PC-3 (cell line): Measurements from ENCODE around the gene JOSD1. TPM values are rescaled to one million over a fixed set of nuclear protein-coding genes. Genes with fewer than 3 reads are reported as not detected.

Source experiments
- ATAC-seq: fragments of 200-7000 bp; cut with Tn5 transposase; 2 replicates; pipeline ENCODE4 v1.9.1; 2020; ENCODE audit warnings: mild to moderate bottlenecking, moderate library complexity
- BruUV-seq: library from RNA; stranded (reverse); fragments of 400-500 nt; replicated peaks from 2 replicates; lab custom pipeline; 2021; lab: Mats Ljungman, UMichigan
- CTCF ChIA-PET: fragments of 300-600 bp; sonication (Branson Sonifier 250); formaldehyde crosslinking; loops from one replicate; lab custom pipeline; 2022; ENCODE audit warnings: antibody characterized with exemption; lab: Charles Lee
- POLR2A ChIA-PET: fragments of 300-600 bp; sonication (Branson Sonifier 250); formaldehyde crosslinking; loops from one replicate; lab custom pipeline; 2022; ENCODE audit warnings: antibody characterized with exemption; ENCODE audit not compliant: unreplicated experiment; lab: Charles Lee
- DNase-seq: peaks from one replicate; pipeline ENCODE4 v3.0.0-alpha.2; 2015
- H2AFZ ChIP-seq: fragments of 300-600 bp; sonication (generic); 2 replicates; pipeline ENCODE4 v1.6.0; 2016; ENCODE audit warnings: antibody characterized with exemption, low read length
- H3F3A ChIP-seq: fragments of 300-600 bp; sonication (generic); one replicate; pipeline ENCODE4 v1.6.0; 2017; ENCODE audit warnings: antibody characterized with exemption, low read length, control low read depth, mild to moderate bottlenecking; ENCODE audit not compliant: unreplicated experiment
- H3K27ac ChIP-seq: fragments of 300-600 bp; sonication (generic); 2 replicates; pipeline ENCODE4 v1.5.1; 2016; ENCODE audit warnings: mild to moderate bottlenecking, low read length
- H3K27me3 ChIP-seq: fragments of 300-600 bp; sonication (generic); 2 replicates; pipeline ENCODE4 v1.6.1; 2016; ENCODE audit warnings: low read length, mixed read lengths
- H3K36me3 ChIP-seq: fragments of 300-600 bp; sonication (generic); 2 replicates; pipeline ENCODE4 v1.6.1; 2016; ENCODE audit warnings: low read depth, mixed run types, low read length, mixed read lengths
- H3K4me1 ChIP-seq: fragments of 300-600 bp; sonication (generic); 2 replicates; pipeline ENCODE4 v1.5.1; 2016; ENCODE audit warnings: low read length; ENCODE audit not compliant: insufficient read depth
- H3K4me2 ChIP-seq: fragments of 300-600 bp; sonication (generic); 2 replicates; pipeline ENCODE4 v1.6.0; 2016; ENCODE audit warnings: low read length
- H3K4me3 ChIP-seq: fragments of 300-600 bp; sonication (generic); 2 replicates; pipeline ENCODE4 v1.5.1; 2016; ENCODE audit warnings: mild to moderate bottlenecking, low read length, mixed read lengths
- H3K79me2 ChIP-seq: fragments of 300-600 bp; sonication (generic); 2 replicates; pipeline ENCODE4 v1.6.1; 2017; ENCODE audit warnings: low read length, mixed read lengths
- H3K9ac ChIP-seq: fragments of 300-600 bp; sonication (generic); 2 replicates; pipeline ENCODE4 v1.6.0; 2016; ENCODE audit warnings: mild to moderate bottlenecking, low read length
- H3K9me2 ChIP-seq: fragments of 300-600 bp; sonication (generic); replicated peaks from 2 replicates; pipeline ENCODE4 v1.6.1; 2016; ENCODE audit warnings: mixed run types, low read length, mixed read lengths
- H3K9me3 ChIP-seq: fragments of 300-600 bp; sonication (generic); 2 replicates; pipeline ENCODE4 v1.6.1; 2016; ENCODE audit warnings: low read length, mixed read lengths
- H4K20me1 ChIP-seq: fragments of 300-600 bp; sonication (generic); 2 replicates; pipeline ENCODE4 v1.6.1; 2016; ENCODE audit warnings: low read length, mixed read lengths
- EZH2 ChIP-seq: fragments of 300-600 bp; sonication (generic); IDR thresholded peaks from one replicate; pipeline ENCODE4 v1.6.1; 2017; ENCODE audit warnings: antibody characterized with exemption, mild to moderate bottlenecking, low read length; ENCODE audit not compliant: unreplicated experiment
- EZH2phosphoT487 ChIP-seq: fragments of 300-600 bp; sonication (generic); IDR thresholded peaks from 2 replicates; pipeline ENCODE4 v1.6.1; 2018; ENCODE audit warnings: mild to moderate bottlenecking, antibody characterized with exemption, low read length, borderline replicate concordance
- intact Hi-C: fragments of 100-400 bp; cut with micrococcal nuclease; formaldehyde crosslinking; loops from 2 replicates; pipeline ENCODE4 v1.9.0; 2023
- total RNA-seq: library from RNA; depleted of rRNA; stranded (reverse); fragments of >200 nt; gene quantifications from 2 replicates; pipeline ENCODE4 v1.2.3, GENCODE V29; 2014
- TF ChIP-seq, protein P1 (sequence below): fragments of 300-600 bp; sonication (generic); conservative IDR thresholded peaks from 2 replicates; pipeline ENCODE4 v1.5.1; 2017; ENCODE audit warnings: antibody characterized with exemption, low read depth, mild to moderate bottlenecking, low read length

Gene JOSD1
- total RNA-seq, 1 experiment from 2014 or later, result 40.3 TPM

DNA sequence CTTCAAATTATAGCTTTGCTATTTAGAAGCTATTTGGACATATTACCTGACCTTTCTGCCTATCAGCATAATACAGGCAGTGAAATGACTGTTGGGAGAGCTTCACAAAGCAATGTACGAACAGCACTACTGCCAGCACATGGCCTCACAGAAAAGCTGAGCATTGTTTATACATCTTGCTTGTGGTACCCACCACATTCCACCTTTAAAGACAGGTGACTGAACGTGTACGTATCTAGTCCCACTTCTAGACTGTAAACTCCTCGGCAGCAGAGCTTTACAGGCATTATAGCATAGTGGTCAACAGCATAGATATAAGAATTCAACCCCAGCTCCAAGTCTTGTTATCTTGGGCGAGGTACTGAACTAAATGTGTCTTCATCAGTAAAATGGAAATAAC, 1.6 kb downstream of the JOSD1 start:
- POLR2A ChIA-PET, result no interaction called here
- Histone ChIP-seq H3K9me2 (no peaks in the 10 kb centered on the region), H3K9me3 (no peaks in the 10 kb centered on the region), H4K20me1 (peaks cover 23% of the 10 kb centered on the region), H3K4me2 (peak overlapping the region; percentile 94), H3K4me3 (peak overlapping the region; percentile 85), H2AFZ (no peak overlapping the region), H3K27me3 (no peaks in the 10 kb centered on the region), H3K36me3 (no peaks in the 10 kb centered on the region; the same call in 1 of the 2 replicates), H3K4me1 (peaks cover 35% of the 10 kb centered on the region), H3F3A (peaks cover 14% of the 10 kb centered on the region), H3K27ac (peak overlapping the region; percentile 76), H3K9ac (peak overlapping the region; percentile 97), H3K79me2 (peaks cover 58% of the 10 kb centered on the region)
- DNase-seq, result no peak
- CTCF ChIA-PET, result no interaction called here
- intact Hi-C loops, result no loop called here
- TF ChIP-seq, protein P1, sequence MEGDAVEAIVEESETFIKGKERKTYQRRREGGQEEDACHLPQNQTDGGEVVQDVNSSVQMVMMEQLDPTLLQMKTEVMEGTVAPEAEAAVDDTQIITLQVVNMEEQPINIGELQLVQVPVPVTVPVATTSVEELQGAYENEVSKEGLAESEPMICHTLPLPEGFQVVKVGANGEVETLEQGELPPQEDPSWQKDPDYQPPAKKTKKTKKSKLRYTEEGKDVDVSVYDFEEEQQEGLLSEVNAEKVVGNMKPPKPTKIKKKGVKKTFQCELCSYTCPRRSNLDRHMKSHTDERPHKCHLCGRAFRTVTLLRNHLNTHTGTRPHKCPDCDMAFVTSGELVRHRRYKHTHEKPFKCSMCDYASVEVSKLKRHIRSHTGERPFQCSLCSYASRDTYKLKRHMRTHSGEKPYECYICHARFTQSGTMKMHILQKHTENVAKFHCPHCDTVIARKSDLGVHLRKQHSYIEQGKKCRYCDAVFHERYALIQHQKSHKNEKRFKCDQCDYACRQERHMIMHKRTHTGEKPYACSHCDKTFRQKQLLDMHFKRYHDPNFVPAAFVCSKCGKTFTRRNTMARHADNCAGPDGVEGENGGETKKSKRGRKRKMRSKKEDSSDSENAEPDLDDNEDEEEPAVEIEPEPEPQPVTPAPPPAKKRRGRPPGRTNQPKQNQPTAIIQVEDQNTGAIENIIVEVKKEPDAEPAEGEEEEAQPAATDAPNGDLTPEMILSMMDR, result no peak
- TF ChIP-seq EZH2phosphoT487, result no peak
- TF ChIP-seq EZH2, result no peak
- no peak for ATAC-seq
- no TSS peak for BruUV-seq

DNA sequence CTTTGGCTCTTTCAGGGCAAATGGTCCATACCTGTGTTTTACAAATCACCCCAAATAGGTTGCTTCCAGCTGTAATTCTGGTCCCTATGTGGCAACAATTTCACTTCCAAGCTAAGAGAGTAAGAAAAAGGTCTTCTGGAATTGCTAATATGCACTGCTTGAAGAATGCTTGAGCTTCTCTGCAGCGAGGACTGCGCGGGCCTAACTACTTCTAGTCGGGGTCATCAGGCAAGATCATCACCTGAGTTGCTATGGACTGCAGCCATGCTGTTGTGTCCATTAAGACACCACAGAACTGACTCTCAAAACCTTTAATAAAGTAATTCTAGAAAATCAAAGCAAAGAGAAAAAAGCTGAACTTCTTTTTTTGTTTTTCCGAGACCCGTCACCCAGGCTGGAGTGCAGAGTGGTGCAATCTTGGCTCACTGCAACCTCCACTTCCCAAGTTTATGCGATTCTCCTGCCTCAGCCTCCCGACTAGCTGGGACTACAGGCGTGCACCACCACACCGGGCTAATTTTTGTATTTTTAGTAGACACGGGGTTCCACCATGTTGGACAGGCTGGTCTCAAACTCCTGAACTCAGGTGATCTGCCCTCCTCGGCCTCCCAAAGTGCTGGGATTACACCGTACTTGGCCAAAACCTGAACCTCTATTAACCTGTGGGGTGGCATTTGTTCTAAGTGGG, 2.2 kb downstream of the JOSD1 start:
- CTCF ChIA-PET, result no interaction called here
- DNase-seq (no peak), ATAC-seq (no peak)
- H4K20me1 ChIP-seq, result peaks cover 23% of the 10 kb centered on the region
- no peaks in the 10 kb centered on the region for H3K9me2 ChIP-seq
- BruUV-seq, result no TSS peak
- peaks cover 64% of the 10 kb centered on the region for H3K79me2 ChIP-seq
- H3K27me3 ChIP-seq, result no peaks in the 10 kb centered on the region
- H2AFZ ChIP-seq, result no peak overlapping the region
- H3K9me3 ChIP-seq, result no peaks in the 10 kb centered on the region
- TF ChIP-seq, protein P1, result no peak
- peak overlapping the region; percentile 94 for H3K4me2 ChIP-seq
- H3K4me1 ChIP-seq, result peaks cover 35% of the 10 kb centered on the region
- peak overlapping the region; percentile 97 for H3K9ac ChIP-seq
- peaks cover 14% of the 10 kb centered on the region for H3F3A ChIP-seq
- POLR2A ChIA-PET, result no interaction called here
- intact Hi-C loops, result no loop called here
- peak overlapping the region; percentile 85 for H3K4me3 ChIP-seq
- H3K27ac ChIP-seq, result 0 out of 2 replicates have a peak overlapping the region, but pooled peaks have one; percentile 76
- H3K36me3 ChIP-seq, result no peaks in the 10 kb centered on the region; the same call in 1 of the 2 replicates
